ENCODE results near the gene MAP4K4.

MAP4K4 gene

DNA sequence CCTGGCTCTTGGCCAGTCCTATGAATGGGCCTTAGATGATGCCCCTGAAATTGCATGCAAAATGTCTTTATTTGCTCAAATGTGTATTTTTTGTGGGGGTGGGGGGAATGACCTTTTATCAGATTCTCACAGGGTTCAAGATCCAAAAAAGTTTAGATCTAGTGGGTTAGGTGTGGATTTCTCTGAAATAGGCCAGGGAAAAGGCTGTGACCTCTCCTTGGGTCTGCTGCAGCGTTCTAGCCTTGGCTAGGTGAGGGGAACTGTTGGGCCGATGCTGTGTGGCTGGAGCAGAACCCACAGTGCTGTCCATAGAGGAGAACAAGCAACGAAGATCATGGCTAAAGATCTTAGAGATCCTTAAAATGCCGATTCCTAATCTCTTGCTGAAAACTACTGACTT, 163.9 kb downstream of the MAP4K4 start:
- TF ChIP-seq, protein P1, sequence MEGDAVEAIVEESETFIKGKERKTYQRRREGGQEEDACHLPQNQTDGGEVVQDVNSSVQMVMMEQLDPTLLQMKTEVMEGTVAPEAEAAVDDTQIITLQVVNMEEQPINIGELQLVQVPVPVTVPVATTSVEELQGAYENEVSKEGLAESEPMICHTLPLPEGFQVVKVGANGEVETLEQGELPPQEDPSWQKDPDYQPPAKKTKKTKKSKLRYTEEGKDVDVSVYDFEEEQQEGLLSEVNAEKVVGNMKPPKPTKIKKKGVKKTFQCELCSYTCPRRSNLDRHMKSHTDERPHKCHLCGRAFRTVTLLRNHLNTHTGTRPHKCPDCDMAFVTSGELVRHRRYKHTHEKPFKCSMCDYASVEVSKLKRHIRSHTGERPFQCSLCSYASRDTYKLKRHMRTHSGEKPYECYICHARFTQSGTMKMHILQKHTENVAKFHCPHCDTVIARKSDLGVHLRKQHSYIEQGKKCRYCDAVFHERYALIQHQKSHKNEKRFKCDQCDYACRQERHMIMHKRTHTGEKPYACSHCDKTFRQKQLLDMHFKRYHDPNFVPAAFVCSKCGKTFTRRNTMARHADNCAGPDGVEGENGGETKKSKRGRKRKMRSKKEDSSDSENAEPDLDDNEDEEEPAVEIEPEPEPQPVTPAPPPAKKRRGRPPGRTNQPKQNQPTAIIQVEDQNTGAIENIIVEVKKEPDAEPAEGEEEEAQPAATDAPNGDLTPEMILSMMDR (IDR thresholded peaks at IDR 0.05; ENCODE audit: borderline replicate concordance, extremely low read depth, low read length, poor library complexity, severe bottlenecking): no peak
- TF ChIP-seq EZH2 (IDR thresholded peaks at IDR 0.05; ENCODE audit: borderline replicate concordance, low read depth, low read length, severe bottlenecking): no peak
- H3K27ac ChIP-seq (ENCODE audit: low read length): no peak overlapping the region
- peaks cover 96% of the 10 kb centered on the region for H3K36me3 ChIP-seq (ENCODE audit: insufficient read depth, low read length)

DNA sequence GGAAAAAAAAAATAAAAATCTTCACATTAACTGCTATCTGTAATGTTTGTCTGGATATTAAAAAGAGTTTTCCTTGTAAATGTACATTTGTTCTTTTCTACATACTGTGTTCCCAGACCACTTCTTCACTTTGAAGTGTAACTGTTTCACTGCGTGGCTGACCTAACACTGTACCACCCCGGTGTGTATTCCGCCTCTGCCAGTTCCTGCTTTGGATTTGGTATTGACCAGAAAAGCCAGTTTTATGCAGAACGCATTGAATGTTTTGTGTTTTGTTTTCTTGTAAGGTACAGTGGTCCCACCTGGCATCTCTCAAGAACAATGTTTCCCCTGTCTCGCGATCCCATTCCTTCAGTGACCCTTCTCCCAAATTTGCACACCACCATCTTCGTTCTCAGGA, 166.0 kb downstream of the MAP4K4 start:
- H2AFZ ChIP-seq (ENCODE audit: low read depth, low read length): no peak overlapping the region
- H3K79me2 ChIP-seq (ENCODE audit: insufficient read depth, low read length): no peaks in the 10 kb centered on the region
- H3K4me1 ChIP-seq (ENCODE audit: insufficient read depth, low read length): no peaks in the 10 kb centered on the region
- no peak for ATAC-seq (ENCODE audit: insufficient read depth, low read depth)
- H3K4me2 ChIP-seq (ENCODE audit: insufficient read depth, low read length): no peak overlapping the region
- H3K9ac ChIP-seq (ENCODE audit: low read depth, low read length): no peak overlapping the region
- DNase-seq: no peak
- no peaks in the 10 kb centered on the region for H3K27me3 ChIP-seq (ENCODE audit: insufficient read depth, low read length, poor library complexity)
- no peaks in the 10 kb centered on the region for H4K20me1 ChIP-seq (ENCODE audit: insufficient read depth, low read length)
- peaks cover 97% of the 10 kb centered on the region for H3K36me3 ChIP-seq (ENCODE audit: insufficient read depth, low read length)
- no peaks in the 10 kb centered on the region for H3K9me3 ChIP-seq (ENCODE audit: insufficient read depth, low read length, severe bottlenecking)
- no peak for TF ChIP-seq EZH2 (IDR thresholded peaks at IDR 0.05; ENCODE audit: borderline replicate concordance, low read depth, low read length, severe bottlenecking)
- TF ChIP-seq, protein P1 (IDR thresholded peaks at IDR 0.05; ENCODE audit: borderline replicate concordance, extremely low read depth, low read length, poor library complexity, severe bottlenecking): no peak
- H3K4me3 ChIP-seq (ENCODE audit: low read depth in 1 of 2, low read length in 2 of 2): no peak overlapping the region
- no peak overlapping the region for H3K27ac ChIP-seq (ENCODE audit: low read length)

More for the DNA sequence above, 163.9 kb downstream of the MAP4K4 start:
- no peak for DNase-seq
- no peak overlapping the region for H3K4me3 ChIP-seq (ENCODE audit: low read depth in 1 of 2, low read length in 2 of 2)
- H3K9ac ChIP-seq (ENCODE audit: low read depth, low read length): no peak overlapping the region
- no peaks in the 10 kb centered on the region for H3K79me2 ChIP-seq (ENCODE audit: insufficient read depth, low read length)
- ATAC-seq (ENCODE audit: insufficient read depth, low read depth): no peak
- H3K9me3 ChIP-seq (ENCODE audit: insufficient read depth, low read length, severe bottlenecking): no peaks in the 10 kb centered on the region
- H3K27me3 ChIP-seq (ENCODE audit: insufficient read depth, low read length, poor library complexity): no peaks in the 10 kb centered on the region
- no peak overlapping the region for H2AFZ ChIP-seq (ENCODE audit: low read depth, low read length)
- no peaks in the 10 kb centered on the region for H3K4me1 ChIP-seq (ENCODE audit: insufficient read depth, low read length)
- H3K4me2 ChIP-seq (ENCODE audit: insufficient read depth, low read length): no peak overlapping the region
- H4K20me1 ChIP-seq (ENCODE audit: insufficient read depth, low read length): no peaks in the 10 kb centered on the region

DNA sequence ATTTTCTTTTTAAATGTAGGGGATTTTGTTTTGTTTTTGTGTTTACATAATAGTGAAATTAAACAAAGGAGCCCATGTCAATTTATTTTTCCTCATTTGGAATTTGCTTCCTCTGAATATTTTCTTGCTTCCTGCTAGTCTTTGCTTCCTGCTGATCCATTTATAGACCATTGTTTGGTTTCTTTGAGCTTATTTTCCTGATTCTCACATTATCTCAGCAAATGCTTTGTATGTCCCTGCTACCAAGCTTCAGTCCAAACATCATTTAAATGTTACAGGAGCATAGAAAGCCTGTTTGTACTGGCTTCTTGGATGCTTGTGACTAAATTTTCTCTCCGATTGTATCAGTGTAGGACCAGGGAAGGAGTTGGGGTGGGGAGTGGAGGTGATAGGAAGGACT, 166.9 kb downstream of the MAP4K4 start:
- no peak overlapping the region for H3K9ac ChIP-seq (ENCODE audit: low read depth, low read length)
- H3K36me3 ChIP-seq (ENCODE audit: insufficient read depth, low read length): peaks cover 95% of the 10 kb centered on the region
- DNase-seq (no peak), ATAC-seq (ENCODE audit: insufficient read depth, low read depth) (no peak)
- H3K4me3 ChIP-seq (ENCODE audit: low read depth in 1 of 2, low read length in 2 of 2): no peak overlapping the region
- no peak overlapping the region for H3K27ac ChIP-seq (ENCODE audit: low read length)
- TF ChIP-seq EZH2 (IDR thresholded peaks at IDR 0.05; ENCODE audit: borderline replicate concordance, low read depth, low read length, severe bottlenecking): no peak
- TF ChIP-seq, protein P1 (IDR thresholded peaks at IDR 0.05; ENCODE audit: borderline replicate concordance, extremely low read depth, low read length, poor library complexity, severe bottlenecking): no peak
- H3K4me1 ChIP-seq (ENCODE audit: insufficient read depth, low read length): no peaks in the 10 kb centered on the region
- H3K79me2 ChIP-seq (ENCODE audit: insufficient read depth, low read length): no peaks in the 10 kb centered on the region
- H4K20me1 ChIP-seq (ENCODE audit: insufficient read depth, low read length): no peaks in the 10 kb centered on the region
- no peak overlapping the region for H3K4me2 ChIP-seq (ENCODE audit: insufficient read depth, low read length)
- H3K27me3 ChIP-seq (ENCODE audit: insufficient read depth, low read length, poor library complexity): no peaks in the 10 kb centered on the region
- no peaks in the 10 kb centered on the region for H3K9me3 ChIP-seq (ENCODE audit: insufficient read depth, low read length, severe bottlenecking)
- H2AFZ ChIP-seq (ENCODE audit: low read depth, low read length): no peak overlapping the region

DNA sequence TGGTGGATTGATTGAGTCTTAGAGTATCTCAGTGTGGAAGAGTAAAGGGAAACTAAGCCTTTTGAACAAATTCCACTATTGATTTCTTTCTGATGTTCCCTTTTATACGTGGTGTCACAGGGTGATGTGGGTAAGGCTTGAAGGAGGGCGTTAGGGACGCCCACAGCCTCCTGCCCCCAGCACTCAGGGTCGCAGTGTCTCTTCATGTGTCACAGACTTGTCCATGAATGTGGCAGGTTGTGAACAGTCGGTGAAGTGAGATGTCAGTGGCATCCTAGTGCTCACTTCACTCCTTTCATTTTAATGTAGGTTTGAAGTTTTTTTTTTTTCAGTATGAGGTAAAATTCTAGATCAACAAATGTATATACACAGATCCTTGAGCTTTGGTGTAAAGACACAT, 171.0 kb downstream of the MAP4K4 start:
- Histone ChIP-seq H3K9ac (ENCODE audit: low read depth, low read length) (no peak overlapping the region), H3K27me3 (ENCODE audit: insufficient read depth, low read length, poor library complexity) (no peaks in the 10 kb centered on the region), H4K20me1 (ENCODE audit: insufficient read depth, low read length) (no peaks in the 10 kb centered on the region; the same call in 1 of the 2 replicates), H2AFZ (ENCODE audit: low read depth, low read length) (no peak overlapping the region), H3K4me2 (ENCODE audit: insufficient read depth, low read length) (no peak overlapping the region), H3K4me3 (ENCODE audit: low read depth in 1 of 2, low read length in 2 of 2) (no peak overlapping the region), H3K36me3 (ENCODE audit: insufficient read depth, low read length) (peaks cover 94% of the 10 kb centered on the region), H3K4me1 (ENCODE audit: insufficient read depth, low read length) (no peaks in the 10 kb centered on the region), H3K9me3 (ENCODE audit: insufficient read depth, low read length, severe bottlenecking) (no peaks in the 10 kb centered on the region), H3K79me2 (ENCODE audit: insufficient read depth, low read length) (no peaks in the 10 kb centered on the region), H3K27ac (ENCODE audit: low read length) (no peak overlapping the region)
- ATAC-seq (ENCODE audit: insufficient read depth, low read depth) (no peak), DNase-seq (no peak)
- no peak for TF ChIP-seq EZH2 (IDR thresholded peaks at IDR 0.05; ENCODE audit: borderline replicate concordance, low read depth, low read length, severe bottlenecking)
- TF ChIP-seq, protein P1 (IDR thresholded peaks at IDR 0.05; ENCODE audit: borderline replicate concordance, extremely low read depth, low read length, poor library complexity, severe bottlenecking): no peak

Measured in DND-41 (cell line).